ENCODE data around the gene DVL2. TPM values are rescaled to one million over a fixed set of nuclear protein-coding genes. Genes with fewer than 3 reads are reported as not detected.
A peak's percentile ranks its signal among the peaks of the same experiment; 100 is the strongest.

DVL2 gene
- total and polyA plus RNA-seq, 8 donors, result 36.9 to 59.7 (median 52.3) TPM

GRCh38 chr17:7192271-7192937 is 41.9 kb downstream of the DVL2 start:
- Histone ChIP-seq H3K4me3 (no peak overlapping the region), H3K4me1 (no peaks in the 10 kb centered on the region), H3K36me3 (peaks cover 0 to 64% of the 10 kb centered on the region in 2 donors), H3K27me3 (no peaks in the 10 kb centered on the region), H3K9me3 (no peaks in the 10 kb centered on the region), H3K27ac (no peak overlapping the region)
- ATAC-seq (no peak), DNase-seq (no peak)
- intact Hi-C loops (cut with DNase I), result no loop called here
- no peak for TF ChIP-seq CTCF (IDR thresholded peaks at IDR 0.05)

DNA sequence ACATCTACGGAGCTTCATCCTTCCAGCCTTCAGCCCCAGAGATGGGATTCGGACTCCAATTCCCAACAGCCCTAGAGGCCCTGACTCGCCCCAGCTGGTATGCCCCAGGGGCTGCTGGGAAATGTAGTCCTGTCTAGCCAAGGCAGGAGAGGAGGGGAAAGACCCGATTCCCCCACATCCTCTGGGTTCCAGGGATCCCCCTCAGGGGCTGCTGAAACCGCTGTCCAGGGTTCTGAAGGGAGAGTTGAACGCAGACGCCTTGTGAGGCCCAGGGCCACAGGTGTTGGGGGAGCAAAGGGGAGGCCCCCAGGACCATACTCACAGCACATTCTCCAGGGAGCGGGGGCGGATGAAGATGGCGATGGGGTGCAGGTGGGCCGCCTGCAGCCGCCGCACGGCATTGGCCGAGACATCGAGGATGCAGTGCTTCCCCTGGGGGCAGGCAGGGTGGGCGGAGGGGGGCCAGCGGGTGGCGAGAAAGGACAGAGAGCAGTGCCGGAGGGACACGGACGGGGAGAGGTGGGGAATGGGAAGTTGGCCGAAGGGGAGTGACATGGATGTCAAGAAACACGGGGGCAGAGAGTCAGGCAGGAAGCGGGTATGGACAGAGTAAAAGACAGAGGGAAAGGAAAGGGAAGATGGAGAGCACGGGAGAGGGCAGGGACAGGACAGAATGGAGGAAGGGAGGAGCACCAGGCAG is 42.6 kb downstream of the DVL2 start:
- TF ChIP-seq CTCF (IDR thresholded peaks at IDR 0.05), result no peak
- Histone ChIP-seq H3K27ac (no peak overlapping the region), H3K4me1 (peaks cover 0 to 2% of the 10 kb centered on the region in 2 donors), H3K36me3 (peaks cover 0 to 60% of the 10 kb centered on the region in 2 donors), H3K9me3 (no peaks in the 10 kb centered on the region), H3K4me3 (no peak overlapping the region), H3K27me3 (no peaks in the 10 kb centered on the region)
- intact Hi-C loops (cut with DNase I), result no loop called here
- DNase-seq, result peak in 1 of 4 donors; percentile 49
- ATAC-seq, result peak; percentile 82

DNA sequence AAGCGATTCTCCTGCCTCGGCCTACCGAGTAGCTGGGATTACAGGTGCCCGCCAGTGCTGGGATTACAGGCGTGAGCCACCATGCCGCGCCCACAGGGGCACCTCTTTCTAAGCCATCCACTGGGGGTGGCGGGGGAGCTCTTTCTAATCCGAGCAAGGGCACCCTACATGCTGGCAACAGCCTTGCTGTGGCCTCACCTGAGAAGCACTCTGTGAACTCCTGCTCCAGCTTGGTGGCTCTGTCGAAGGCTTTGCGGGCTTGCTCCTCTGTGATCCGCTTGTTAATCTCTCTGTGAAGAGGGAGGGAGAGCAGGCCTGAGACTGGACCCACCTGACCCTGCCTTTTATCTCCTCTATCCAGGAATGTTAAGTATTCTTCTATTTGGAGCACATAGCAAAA is 43.2 kb downstream of the DVL2 start:
- H3K9me3 ChIP-seq, result no peaks in the 10 kb centered on the region
- H3K27me3 ChIP-seq, result no peaks in the 10 kb centered on the region
- no peak overlapping the region for H3K27ac ChIP-seq
- intact Hi-C loops (cut with DNase I), result no loop called here
- no peak for TF ChIP-seq CTCF (IDR thresholded peaks at IDR 0.05)
- ATAC-seq, result no peak
- peaks cover 0 to 53% of the 10 kb centered on the region in 2 donors for H3K36me3 ChIP-seq
- DNase-seq, result no peak
- H3K4me1 ChIP-seq, result peaks cover 0 to 5% of the 10 kb centered on the region in 2 donors
- H3K4me3 ChIP-seq, result no peak overlapping the region

GRCh38 chr17:7190276-7190917 is 43.9 kb downstream of the DVL2 start:
- no peak for ATAC-seq

More at GRCh38 chr17:7190276-7190917, 43.9 kb downstream of the DVL2 start:
- DNase-seq, result no peak
- TF ChIP-seq CTCF (IDR thresholded peaks at IDR 0.05), result no peak
- Histone ChIP-seq H3K4me1 (peaks cover 0 to 5% of the 10 kb centered on the region in 2 donors), H3K4me3 (no peak overlapping the region), H3K9me3 (no peaks in the 10 kb centered on the region), H3K27me3 (no peaks in the 10 kb centered on the region), H3K36me3 (peaks cover 0 to 46% of the 10 kb centered on the region in 2 donors), H3K27ac (no peak overlapping the region)
- intact Hi-C loops (cut with DNase I), result no loop called here

Data from left lung (tissue), 10 donors.